Measurements from ENCODE around the gene TMEM134. TPM values are rescaled to one million over a fixed set of nuclear protein-coding genes. Genes with fewer than 3 reads are reported as not detected.

Gene TMEM134
- total and polyA plus RNA-seq, 9 of the 15 experiments (the other 6 are each of a cell fraction or from before 2014, with no cell fraction given): 0.63 to 48.4 (median 10.7) TPM

GRCh38 chr11:67436459-67437081 is 32.5 kb downstream of the TMEM134 start (continued):
- no peak for TF ChIP-seq ARID2 (IDR thresholded peaks at IDR 0.05)
- peak; percentile 65; the same call in 1 of the 2 replicates for TF ChIP-seq TRIM28 (IDR thresholded peaks at IDR 0.05)
- TF ChIP-seq KAT7 (CRISPR knock-in tag; IDR thresholded peaks at IDR 0.05; ENCODE audit: borderline replicate concordance): peak; percentile 72
- peak in 1 of 2 experiments; percentile 78; a peak in 1 of 3 replicates for TF ChIP-seq CBX3 (IDR thresholded peaks at IDR 0.05; ENCODE audit: borderline replicate concordance in 1 of 2, low read length in 2 of 2)
- TF ChIP-seq DPF2 (IDR thresholded peaks at IDR 0.05): peak; percentile 79
- TF ChIP-seq ZNF740 (CRISPR knock-in tag; IDR thresholded peaks at IDR 0.05): peak; percentile 72
- TF ChIP-seq ZNF740 (tag; IDR thresholded peaks at IDR 0.05): no peak
- TF ChIP-seq DACH1 (IDR thresholded peaks at IDR 0.05; ENCODE audit: partially characterized antibody): peak; percentile 38
- TF ChIP-seq HDAC8 (tag; IDR thresholded peaks at IDR 0.05): no peak
- peak; percentile 44; the same call in 1 of the 2 replicates for TF ChIP-seq CREM (IDR thresholded peaks at IDR 0.05; ENCODE audit: low read depth)
- 0 out of 2 replicates have a peak, but pooled peaks have one; percentile 7 for TF ChIP-seq ZNF384 (IDR thresholded peaks at IDR 0.05; ENCODE audit: low read depth, low read length)
- TF ChIP-seq PURB (CRISPR knock-in tag; IDR thresholded peaks at IDR 0.05; ENCODE audit: low read depth): no peak
- no peak for TF ChIP-seq COPS2 (conservative IDR thresholded peaks at IDR 0.05)
- 0 out of 2 replicates have a peak, but pooled peaks have one; percentile 39 for TF ChIP-seq ZFP91 (CRISPR knock-in tag; IDR thresholded peaks at IDR 0.05)
- TF ChIP-seq FOXJ3 (CRISPR knock-in tag; IDR thresholded peaks at IDR 0.05): no peak
- peak; percentile 63; the same call in 1 of the 2 replicates for TF ChIP-seq HBP1 (CRISPR knock-in tag; IDR thresholded peaks at IDR 0.05)
- peak; percentile 76 for TF ChIP-seq SP1 (CRISPR knock-in tag; IDR thresholded peaks at IDR 0.05)
- TF ChIP-seq BMI1 (IDR thresholded peaks at IDR 0.05; ENCODE audit: low read length): no peak
- TF ChIP-seq MXI1 (IDR thresholded peaks at IDR 0.05; ENCODE audit: low read depth, low read length): no peak

Measured in K562 (cell line).